ENCODE data around the gene PLSCR3.

Gene PLSCR3

DNA sequence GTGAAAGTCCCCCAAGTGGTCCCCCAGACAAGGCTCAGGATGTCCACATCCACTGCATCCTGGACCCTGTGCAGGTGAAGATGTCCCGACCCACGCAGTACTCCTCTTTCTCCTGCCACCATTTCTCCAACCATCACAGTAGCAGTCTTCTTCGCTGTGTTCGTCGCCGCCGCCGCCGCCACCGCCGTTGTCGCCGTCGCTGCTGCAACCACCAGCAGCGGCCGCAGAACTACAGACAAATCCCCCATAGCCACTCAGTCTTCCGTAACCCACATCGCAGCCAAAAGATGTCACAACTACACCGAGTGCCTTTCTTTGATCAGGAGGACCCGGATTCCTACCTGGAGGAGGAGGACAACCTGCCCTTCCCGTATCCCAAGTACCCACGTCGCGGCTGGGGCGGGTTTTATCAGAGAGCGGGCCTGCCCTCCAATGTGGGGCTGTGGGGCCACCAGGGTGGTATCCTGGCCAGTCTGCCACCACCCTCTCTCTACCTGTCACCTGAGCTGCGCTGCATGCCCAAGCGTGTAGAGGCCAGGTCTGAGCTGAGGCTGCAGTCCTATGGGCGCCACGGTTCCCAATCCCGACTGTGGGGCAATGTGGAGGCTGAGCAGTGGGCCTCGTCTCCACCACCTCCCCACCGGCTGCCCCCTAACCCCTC lies 32.0 kb upstream of the PLSCR3 start:
- DNase-seq: no peak

DNA sequence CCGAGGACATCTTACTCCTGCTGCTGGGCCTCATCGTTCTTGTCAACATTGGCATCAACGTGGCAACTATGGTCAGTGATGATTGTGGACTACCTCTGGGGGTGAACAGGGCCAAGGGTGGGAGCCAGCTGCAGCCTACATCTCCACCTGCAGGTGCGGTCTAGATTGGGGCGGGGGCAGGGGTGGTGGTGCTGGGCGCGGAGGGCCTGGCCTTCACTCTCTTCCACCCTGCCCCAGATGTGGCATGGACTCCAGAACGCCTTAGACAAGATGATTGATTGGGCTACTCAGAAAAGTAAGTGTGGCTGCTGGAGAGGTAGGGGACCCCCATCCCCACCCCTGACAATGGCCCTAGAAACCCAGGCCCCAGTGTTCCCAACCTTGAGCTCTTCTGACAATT lies 31.4 kb upstream of the PLSCR3 start:
- no peak for DNase-seq

DNA sequence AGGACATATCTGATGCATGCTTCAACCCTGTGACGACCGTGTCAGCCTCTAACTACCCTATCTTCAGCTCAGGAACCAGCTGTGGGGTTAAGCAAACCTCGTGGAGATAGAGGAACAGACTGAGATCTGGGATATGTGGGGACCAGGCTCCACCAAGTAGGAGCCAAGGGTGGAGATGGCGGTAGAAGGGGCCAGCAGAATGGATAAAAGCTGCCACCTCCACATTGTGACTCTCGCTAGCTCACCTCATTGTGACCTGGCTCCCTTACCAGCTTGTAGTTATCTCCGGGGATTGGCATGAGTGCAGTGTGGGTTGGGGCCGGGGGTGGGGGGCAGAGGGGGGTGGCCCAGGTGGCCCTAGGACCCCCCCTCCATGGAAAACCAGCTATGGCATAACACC lies 31.0 kb upstream of the PLSCR3 start, which contains the start of gene SPEM2:
Gene SPEM2, plus strand, starts transcription at position 301 of the 400 bp plus-strand sequence. Its CDS starts 73 bp downstream, at position 374.
- DNase-seq: no peak

DNA sequence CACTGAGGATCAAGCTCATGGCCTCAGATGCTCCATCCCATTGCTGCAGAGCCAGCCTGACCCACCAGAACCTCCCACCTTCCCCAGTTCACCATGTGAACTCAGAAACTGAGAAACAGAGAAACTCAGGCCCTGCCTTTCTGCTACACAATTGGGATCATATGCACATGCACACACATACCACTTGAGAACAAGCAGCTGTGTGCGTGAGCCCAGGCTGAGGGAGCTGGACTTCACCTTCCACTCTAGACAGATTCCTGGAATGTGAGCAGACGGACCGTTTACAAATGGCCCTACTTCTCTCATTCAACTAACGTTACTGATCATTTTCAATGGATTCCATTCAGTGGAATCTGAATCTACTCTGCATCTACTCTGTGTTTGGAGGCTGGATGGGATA lies 29.4 kb upstream of the PLSCR3 start:
- DNase-seq: no peak

DNA sequence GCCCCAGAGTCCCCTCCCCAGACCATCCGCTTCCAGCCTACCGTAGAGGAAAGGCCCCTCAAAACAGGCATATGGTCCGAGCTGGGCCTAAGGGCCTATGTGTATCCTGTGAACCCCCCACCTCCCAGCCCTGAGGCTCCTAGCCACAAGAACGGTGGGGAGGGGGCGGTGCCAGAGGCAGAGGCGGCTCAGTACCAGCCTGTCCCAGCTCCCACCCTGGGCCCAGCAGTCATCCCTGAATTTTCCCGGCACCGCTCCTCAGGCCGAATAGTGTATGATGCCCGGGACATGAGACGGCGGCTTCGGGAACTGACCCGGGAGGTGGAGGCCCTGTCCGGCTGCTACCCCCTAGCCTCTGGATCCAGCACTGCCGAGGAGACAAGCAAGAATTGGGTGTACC lies 26.9 kb upstream of the PLSCR3 start:
- DNase-seq: no peak

DNA sequence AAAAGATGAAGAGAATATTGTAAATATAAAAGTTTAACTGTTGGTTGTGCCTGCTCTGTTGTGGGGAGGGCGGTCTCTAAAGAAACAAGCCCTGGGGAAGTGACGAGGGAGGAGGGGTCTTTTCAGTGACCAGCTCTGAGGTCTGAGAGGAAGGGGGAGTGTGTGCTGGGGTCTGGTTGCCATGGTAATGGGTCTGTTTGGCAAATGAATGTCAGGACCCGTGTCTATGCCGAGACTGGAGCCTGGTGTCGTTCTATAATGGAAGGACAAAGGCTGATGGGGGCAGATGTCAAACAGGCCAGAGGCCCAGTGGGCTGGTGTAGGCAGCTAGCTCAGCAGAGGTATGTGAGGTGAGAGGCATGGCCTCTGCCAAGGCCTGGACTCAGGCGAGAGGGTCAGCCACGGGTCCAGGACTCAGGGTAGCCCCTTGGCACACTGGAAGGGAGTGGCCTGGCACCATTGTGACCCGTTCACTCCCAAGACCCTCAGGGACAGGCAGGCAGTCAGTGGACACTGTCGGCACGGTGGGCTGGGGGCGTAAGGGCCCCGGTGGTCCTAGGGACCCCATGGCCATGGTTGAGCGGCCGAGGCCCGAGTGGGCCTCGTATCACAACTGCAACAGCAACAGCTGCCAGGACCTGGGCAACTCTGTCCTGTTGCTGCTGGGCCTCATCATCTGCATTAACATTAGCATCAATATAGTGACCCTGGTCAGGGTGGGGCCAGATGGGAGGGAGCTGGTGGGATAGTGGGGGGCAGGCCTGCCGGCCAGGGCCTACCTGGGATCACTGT lies 25.7 kb upstream of the PLSCR3 start, which contains the start of gene SPEM1:
Gene SPEM1, plus strand, starts transcription at position 506 of the 792 bp plus-strand sequence. Its CDS starts 61 bp downstream, at position 567.
- no peak for DNase-seq

DNA sequence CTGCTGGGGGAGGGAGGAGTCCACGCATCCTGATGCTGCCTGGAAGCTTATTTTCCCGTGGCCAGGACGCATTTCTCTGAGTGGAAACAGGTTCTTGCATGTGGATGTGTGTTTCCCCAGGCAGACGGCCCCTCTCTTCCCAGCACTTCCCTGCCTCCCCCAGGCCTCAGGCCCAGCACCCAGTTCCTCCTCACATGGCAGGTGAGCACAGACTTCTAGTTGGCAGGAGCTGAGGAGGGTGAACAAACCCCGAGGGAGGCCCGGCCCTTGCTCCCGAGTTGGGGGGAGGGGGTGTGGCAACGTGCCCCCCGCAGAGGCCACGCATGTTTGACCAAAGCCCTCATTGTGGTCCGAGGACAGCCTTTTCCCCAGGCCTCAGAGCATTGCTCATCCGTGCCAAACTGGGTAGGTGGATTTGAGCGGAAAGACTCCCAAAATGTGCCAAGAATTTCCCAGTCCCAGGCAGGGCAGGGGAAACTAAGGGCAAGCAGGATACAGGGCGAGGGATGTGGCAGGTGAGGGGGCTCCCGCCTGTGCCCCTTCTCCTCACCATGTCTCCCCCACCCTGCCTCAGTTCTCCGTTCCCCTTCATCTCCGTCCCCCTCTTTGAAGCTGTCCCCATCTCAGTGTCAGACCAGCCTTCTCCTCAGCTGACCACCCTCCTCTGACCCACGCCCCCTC lies 24.3 kb upstream of the PLSCR3 start:
- no peak for DNase-seq

DNA sequence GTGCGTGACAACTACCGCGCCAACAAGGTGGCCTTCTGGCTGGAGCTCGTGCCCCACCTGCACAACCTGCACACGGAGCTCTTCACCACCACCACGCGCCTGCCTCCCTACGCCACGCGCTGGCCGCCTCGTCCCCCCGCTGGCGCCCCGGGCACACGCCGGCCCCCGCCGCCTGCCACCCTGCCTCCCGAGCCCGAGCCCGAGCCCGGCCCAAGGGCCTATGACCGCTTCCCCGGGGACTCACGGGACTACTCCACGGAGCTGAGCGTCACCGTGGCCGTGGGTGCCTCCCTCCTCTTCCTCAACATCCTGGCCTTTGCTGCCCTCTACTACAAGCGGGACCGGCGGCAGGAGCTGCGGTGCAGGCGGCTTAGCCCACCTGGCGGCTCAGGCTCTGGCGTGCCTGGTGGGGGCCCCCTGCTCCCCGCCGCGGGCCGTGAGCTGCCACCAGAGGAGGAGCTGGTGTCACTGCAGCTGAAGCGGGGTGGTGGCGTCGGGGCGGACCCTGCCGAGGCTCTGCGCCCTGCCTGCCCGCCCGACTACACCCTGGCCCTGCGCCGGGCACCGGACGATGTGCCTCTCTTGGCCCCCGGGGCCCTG lies 22.8 kb upstream of the PLSCR3 start:
- DNase-seq: no peak

DNA sequence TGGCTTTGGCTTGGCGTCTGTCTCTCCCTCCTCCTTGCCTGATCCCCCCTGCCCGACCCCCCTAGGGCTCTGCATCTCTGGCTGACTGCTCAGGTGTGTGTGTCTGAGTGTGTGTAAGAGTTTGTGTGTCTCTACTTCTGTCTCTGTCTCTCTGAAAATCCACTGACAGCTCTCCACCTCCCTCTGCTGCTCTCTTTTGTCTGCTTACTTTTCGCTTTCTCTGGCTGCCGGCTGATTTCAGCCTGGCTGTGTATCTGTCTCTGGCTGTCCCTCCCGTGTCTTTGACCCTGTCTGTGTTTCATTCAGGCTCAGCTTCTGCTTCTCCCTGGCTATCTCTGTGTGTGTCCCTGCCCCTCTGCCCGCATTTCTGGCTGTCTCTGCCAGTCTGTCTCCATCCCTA lies 22.0 kb upstream of the PLSCR3 start:
- no peak for DNase-seq

DNA sequence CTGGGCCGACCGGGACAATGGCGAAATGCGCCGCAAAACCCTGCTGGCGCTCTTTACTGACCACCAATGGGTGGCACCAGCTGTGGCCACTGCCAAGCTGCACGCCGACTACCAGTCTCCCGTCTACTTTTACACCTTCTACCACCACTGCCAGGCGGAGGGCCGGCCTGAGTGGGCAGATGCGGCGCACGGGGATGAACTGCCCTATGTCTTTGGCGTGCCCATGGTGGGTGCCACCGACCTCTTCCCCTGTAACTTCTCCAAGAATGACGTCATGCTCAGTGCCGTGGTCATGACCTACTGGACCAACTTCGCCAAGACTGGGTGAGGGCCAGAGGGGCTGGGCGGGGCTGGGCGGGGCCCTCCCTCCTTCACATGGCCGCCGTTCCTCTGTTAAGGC lies 21.5 kb upstream of the PLSCR3 start:
- DNase-seq: no peak

DNA sequence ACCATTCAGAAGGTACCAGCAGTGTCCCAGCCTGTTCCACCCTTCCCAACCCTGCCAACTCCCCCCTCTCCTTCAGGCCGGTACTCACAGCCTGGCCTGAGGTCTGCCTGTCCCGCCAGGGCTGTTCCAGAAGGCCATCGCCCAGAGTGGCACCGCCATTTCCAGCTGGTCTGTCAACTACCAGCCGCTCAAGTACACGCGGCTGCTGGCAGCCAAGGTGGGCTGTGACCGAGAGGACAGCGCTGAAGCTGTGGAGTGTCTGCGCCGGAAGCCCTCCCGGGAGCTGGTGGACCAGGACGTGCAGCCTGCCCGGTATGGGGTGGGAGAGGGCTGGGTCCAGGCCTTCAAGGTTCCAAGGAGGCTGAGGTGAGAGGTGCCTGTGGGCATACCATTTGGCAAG lies 20.5 kb upstream of the PLSCR3 start:
- no peak for DNase-seq

DNA sequence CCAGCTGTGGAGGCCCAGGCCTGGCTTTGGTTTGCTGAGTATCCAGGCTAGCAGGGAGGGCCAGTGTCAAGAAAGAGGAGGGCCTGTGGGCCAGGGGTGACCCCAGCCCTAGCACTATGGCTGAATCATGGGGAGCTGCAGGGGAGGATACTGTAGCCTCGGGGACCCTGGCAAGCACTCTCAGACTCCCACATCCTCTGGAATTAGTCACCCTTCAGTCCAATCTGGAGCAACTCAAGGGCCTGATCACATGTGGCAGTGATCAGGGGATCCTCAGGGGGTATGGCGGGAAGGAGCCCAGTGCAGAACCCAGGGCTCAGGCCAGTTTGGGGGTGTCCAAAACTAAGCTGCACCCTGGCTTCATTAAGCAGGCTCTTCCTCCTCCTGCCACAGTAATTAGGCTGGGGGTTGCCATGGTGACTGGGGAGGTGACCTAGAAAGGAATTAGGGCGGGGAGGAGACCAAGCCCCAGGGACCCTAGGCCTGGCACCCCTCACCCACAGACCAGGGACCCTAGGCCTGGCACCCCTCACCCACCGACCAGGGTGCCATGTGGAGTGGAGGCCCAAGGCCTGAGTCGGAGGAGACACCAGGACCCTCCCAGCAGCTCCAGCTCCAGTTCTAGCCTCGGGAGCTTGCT lies 19.1 kb upstream of the PLSCR3 start:
- DNase-seq: no peak

DNA sequence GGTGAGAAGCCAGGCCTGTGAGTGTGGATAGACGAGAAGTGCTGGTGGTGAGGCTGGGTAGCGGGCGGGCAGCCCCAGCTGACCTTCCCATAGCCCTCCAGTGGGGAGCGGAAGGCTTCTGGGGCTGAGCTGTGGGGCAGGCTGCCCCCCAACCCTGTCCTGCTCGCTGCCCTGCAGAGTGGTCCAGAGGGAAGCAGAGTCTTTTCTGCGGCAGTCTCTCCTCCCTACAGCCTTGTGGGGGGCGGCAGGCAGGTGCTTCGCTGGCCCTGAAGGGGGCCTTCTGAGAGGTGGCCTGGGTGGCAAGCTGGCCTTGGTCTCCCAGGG lies 17.1 kb upstream of the PLSCR3 start:
- no peak for DNase-seq

DNA sequence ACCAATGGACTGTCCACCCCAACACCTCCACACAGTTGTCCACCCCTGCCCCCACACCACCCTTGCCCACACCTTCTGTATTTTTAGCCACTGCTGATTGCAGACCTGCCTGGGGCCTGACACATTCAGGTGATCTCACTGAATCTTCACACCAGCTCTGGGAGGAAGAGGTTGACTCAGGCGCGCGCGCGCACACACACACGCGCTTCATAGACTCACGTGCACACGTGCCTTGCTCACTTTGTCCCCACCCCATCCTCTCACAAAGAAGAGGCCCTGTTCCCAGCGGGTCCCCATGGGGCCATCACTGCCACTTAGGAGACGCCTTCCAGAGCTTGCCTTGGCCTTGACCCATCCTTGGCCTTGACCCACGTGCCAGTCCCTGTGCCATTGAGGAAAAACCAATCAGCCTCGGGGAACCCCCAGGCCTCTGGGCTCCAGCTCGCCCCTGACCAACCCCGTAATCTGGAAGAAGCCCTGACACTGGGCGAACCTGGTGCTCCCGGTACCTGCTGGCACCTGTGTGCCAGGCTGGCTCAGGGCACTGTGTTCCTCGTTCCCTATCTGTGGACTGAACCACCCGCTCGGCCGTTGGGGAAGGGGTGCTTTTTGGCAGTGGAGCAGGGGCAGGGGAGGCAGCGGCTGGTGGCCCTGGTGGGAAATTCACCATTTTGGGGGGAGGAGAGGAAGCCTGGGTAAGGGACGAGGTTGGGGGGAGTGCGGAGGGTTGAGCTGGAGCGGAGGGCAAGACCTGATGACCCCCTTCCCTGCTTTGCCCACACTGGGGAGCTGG lies 16.5 kb upstream of the PLSCR3 start:
- DNase-seq: no peak

DNA sequence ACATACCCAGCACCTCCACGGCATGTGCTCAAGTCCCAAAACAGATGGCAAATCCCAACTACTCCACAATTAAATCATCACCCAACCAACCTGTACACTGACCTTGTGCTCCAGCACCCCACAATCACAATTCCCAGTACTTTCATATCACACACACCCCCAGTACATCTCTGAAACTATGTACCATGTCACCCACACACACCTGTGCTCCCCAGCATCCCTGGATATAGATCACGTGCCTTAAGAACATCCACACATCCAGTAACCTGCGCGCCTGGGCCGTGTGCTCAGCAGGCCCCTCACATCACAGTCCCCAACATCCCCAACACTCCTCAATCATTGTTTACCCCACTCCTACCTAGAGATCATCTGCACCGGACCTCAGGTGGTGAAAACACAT lies 15.4 kb upstream of the PLSCR3 start:
- no peak for DNase-seq

DNA sequence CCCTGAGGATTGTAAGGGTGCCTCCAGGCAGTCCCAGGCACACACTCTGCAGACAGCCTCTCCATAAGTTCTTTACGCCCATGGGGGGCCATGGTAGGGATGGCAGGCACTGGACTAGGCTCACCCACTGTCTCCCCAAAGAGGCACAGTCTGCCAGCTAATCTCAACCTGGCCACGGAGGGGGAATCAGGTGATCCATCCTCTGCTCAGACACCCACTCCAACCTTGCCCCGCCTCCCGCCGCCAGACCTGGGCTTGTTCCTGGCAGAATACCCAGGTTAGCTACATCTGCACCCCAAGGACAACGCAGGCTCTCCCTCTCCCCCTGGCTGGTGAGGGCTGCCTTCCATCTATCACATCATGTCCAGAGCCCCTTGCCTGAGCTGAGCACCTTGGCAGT lies 14.5 kb upstream of the PLSCR3 start:
- no peak for DNase-seq

DNA sequence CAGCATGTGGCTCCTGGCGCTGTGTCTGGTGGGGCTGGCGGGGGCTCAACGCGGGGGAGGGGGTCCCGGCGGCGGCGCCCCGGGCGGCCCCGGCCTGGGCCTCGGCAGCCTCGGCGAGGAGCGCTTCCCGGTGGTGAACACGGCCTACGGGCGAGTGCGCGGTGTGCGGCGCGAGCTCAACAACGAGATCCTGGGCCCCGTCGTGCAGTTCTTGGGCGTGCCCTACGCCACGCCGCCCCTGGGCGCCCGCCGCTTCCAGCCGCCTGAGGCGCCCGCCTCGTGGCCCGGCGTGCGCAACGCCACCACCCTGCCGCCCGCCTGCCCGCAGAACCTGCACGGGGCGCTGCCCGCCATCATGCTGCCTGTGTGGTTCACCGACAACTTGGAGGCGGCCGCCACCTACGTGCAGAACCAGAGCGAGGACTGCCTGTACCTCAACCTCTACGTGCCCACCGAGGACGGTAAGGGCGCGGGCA lies 14.0 kb upstream of the PLSCR3 start:
- no peak for DNase-seq

DNA sequence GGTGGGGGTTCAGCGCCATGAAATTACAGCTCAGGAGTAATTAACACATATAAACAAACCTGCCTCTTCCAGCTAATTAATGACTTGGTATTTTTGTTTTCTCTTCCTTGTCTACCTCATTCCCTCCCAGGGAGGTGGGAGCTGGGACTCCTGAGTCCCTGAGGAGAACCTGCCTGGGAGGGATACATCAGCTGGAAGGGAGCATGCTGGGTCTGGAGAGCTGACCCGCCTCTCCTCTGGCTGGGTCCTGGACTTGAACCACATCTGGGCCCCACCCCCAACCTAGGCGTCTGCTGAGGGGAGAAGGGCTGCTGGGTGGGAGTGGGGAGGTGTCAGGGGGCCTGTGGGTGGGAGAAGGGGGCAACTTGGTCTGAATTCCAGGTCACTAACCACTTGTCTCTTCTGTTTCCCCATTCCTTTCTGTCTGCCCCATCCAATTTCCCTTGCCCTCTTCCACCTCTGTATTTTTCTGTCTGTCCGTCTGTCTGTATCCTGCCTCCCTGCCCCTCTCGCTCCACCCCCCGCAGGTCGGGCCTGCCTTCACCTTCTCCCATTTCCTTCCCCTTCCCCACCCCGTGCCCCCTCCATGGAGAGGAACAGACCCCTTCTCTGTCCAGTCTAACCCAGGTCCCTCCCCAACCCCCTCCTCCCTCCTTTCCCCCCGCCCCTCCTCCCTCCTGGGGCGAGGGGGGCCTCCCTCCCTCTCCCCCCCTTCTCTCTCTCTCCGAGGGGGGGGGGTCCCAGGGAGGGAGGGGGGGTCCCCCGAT lies 13.3 kb upstream of the PLSCR3 start, which contains the start of gene NLGN2:
Gene NLGN2, plus strand, starts transcription at position 361 of the 767 bp plus-strand sequence. CDS start 411 bp downstream, outside the sequence.
- DNase-seq: no peak

DNA sequence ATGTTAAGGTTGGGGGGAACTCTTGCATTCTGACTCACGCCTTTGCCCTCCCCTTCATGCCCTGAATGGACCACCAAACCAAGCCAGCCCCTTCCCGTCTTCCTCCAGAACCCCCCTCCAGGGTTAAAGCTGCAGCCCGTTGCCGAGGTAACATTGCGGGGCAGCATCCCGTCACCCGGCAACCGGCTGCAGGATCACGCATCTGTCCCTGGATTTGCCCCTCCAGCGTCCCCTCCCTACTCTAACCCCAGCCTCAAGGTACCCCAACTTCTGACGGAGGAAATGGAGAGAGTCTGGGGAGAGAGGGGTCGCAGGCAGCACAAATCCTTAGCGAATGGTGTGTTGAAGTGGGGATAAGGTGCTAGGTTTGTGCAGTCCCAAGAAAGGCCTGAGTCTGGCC lies 12.8 kb upstream of the PLSCR3 start:
- DNase-seq: no peak

DNA sequence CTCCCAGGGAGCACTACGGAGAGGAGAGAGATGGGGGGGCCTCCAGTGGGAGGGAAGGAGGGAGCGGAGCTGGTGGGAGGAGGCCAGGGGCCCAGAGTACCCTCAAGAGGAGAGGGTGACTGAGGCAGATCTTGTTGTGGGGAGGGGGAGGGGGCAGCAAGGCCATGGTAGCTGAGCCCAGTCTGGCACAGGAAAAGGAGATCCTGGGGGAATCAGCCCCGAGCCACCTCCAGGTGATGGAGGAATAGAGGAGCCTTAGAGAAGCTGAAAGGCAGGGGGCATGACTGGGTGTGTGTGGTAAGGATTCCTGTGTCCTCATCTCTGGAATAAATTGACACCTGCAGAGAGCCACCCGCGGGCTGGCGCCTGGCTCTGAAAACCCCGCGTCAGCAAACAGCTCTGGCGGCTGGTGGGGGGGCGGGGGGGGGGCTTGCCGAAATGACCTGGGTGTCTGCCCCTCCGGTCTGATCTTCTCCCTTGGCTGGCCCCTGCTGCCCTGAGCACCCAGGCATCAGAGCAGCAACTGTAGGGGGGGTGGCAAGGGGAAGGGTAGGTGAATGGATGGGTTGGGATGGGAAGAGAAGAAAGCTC lies 12.0 kb upstream of the PLSCR3 start:
- no peak for DNase-seq

Data from NCI-H2171 (cell line).